Activated CD8-positive, alpha-beta T cell treated with anti-CD3 and anti-CD28 coated beads, Interleukin-2, amount 10 ng/mL, durations not matched to agents 7 days and 5 days (primary cell): ENCODE measurements around the gene CIT. TPM values are rescaled to one million over a fixed set of nuclear protein-coding genes. Genes with fewer than 3 reads are reported as not detected.

ENCODE experiments used
- ATAC-seq: fragments of 150-1000 bp; cut with Tn5 transposase; one replicate; pipeline ENCODE4 v1.10.0; 2021; ENCODE audit warnings: moderate library complexity
- CTCF ChIA-PET: fragments of 350-600 bp; sonication (Branson Sonifier 250); formaldehyde crosslinking; loops from one replicate; lab custom pipeline; 2021; ENCODE audit warnings: antibody characterized with exemption; lab: Charles Lee
- POLR2A ChIA-PET: fragments of 350-600 bp; sonication (Branson Sonifier 250); formaldehyde crosslinking; loops from one replicate; lab custom pipeline; 2021; ENCODE audit warnings: antibody characterized with exemption; lab: Charles Lee
- DNase-seq: peaks from one replicate; pipeline ENCODE4 v3.0.0-alpha.2; 2020
- H3K27ac Mint-ChIP-seq: one replicate; pipeline ENCODE4 v1.8.0; 2021; ENCODE audit warnings: mild to moderate bottlenecking, mixed read lengths
- H3K27me3 Mint-ChIP-seq: one replicate; pipeline ENCODE4 v1.8.0; 2021; ENCODE audit warnings: low read depth, mixed read lengths
- H3K36me3 Mint-ChIP-seq: one replicate; pipeline ENCODE4 v1.8.0; 2021; ENCODE audit warnings: low read depth, mixed read lengths
- H3K4me1 Mint-ChIP-seq: one replicate; pipeline ENCODE4 v1.8.0; 2021; ENCODE audit warnings: low read depth, mixed read lengths
- H3K4me3 Mint-ChIP-seq: one replicate; pipeline ENCODE4 v1.8.0; 2021; ENCODE audit warnings: mild to moderate bottlenecking, mixed read lengths
- H3K9me3 Mint-ChIP-seq: one replicate; pipeline ENCODE4 v1.8.0; 2022; ENCODE audit warnings: mixed read lengths; ENCODE audit not compliant: insufficient read depth
- total RNA-seq, 2 experiments: library from RNA; stranded (reverse); gene quantifications; one replicate each; pipeline ENCODE4 v1.2.3, GENCODE V29; 2021

Gene CIT
- total RNA-seq, 2 experiments from 2014 or later = 111 to 115 TPM

GRCh38 chr12:119758234-119758633, 118.9 kb downstream of the CIT start:
- no peak overlapping the region for H3K4me3 Mint-ChIP-seq
- DNase-seq (no peak), ATAC-seq (no peak)
- H3K27me3 Mint-ChIP-seq = no peaks in the 10 kb centered on the region
- no peaks in the 10 kb centered on the region for H3K9me3 Mint-ChIP-seq
- ChIA-PET POLR2A (no interaction called here), CTCF (no interaction called here)
- H3K27ac Mint-ChIP-seq = no peak overlapping the region
- H3K36me3 Mint-ChIP-seq = peaks cover 81% of the 10 kb centered on the region
- no peaks in the 10 kb centered on the region for H3K4me1 Mint-ChIP-seq

DNA sequence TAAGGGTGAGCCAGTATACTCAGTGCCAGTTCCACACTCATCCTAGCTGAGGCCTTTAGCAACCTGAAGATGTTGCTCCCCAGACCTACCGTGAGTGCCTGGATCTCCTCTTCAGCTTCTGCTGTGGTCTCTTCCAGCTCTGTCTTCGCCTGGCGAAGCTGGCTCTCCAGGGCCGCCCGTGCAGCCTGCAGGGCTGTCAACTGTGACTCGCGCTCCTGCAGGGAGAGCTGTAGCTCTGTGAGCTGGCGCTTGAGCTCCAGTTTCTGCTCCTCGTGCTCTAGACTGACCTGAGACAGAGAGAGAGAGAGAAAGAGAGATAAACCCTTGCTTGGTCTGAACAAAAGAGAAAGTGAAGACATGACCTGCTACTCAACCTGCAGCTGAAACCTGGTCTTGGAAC, 125.2 kb downstream of the CIT start:
- no peak overlapping the region for H3K4me3 Mint-ChIP-seq
- DNase-seq = no peak
- POLR2A ChIA-PET = no interaction called here
- H3K36me3 Mint-ChIP-seq = peaks cover 76% of the 10 kb centered on the region
- H3K27me3 Mint-ChIP-seq = no peaks in the 10 kb centered on the region
- ATAC-seq = no peak
- no peak overlapping the region for H3K27ac Mint-ChIP-seq
- peaks cover 2% of the 10 kb centered on the region for H3K9me3 Mint-ChIP-seq
- H3K4me1 Mint-ChIP-seq = no peaks in the 10 kb centered on the region
- CTCF ChIA-PET = no interaction called here

- Mint-ChIP-seq H3K27ac (no peak overlapping the region), H3K4me1 (no peaks in the 10 kb centered on the region), H3K27me3 (no peaks in the 10 kb centered on the region), H3K36me3 (peaks cover 82% of the 10 kb centered on the region), H3K9me3 (peaks cover 25% of the 10 kb centered on the region), H3K4me3 (no peak overlapping the region)
- ChIA-PET CTCF (interaction anchor here (1.3 kb wide), 1 partner anchor 10 kb away, joined by 5 read pairs; no protein-coding TSS in a partner anchor), POLR2A (no interaction called here)
- ATAC-seq (no peak), DNase-seq (no peak)
Measured at GRCh38 chr12:119749666-119750065, 127.5 kb downstream of the CIT start.

- CTCF ChIA-PET = interaction anchor here (0.6 kb wide), 1 partner anchor 19 kb away, joined by 3 read pairs; no protein-coding TSS in a partner anchor
- Mint-ChIP-seq H3K4me3 (no peak overlapping the region), H3K36me3 (peaks cover 82% of the 10 kb centered on the region)
Measured at GRCh38 chr12:119748497-119748896, 128.6 kb downstream of the CIT start.

GRCh38 chr12:119746169-119746568, 131.0 kb downstream of the CIT start:
- H3K27ac Mint-ChIP-seq = no peak overlapping the region
- peaks cover 86% of the 10 kb centered on the region for H3K36me3 Mint-ChIP-seq
- POLR2A ChIA-PET = no interaction called here
- no peaks in the 10 kb centered on the region for H3K27me3 Mint-ChIP-seq
- no peaks in the 10 kb centered on the region for H3K4me1 Mint-ChIP-seq
- peaks cover 41% of the 10 kb centered on the region for H3K9me3 Mint-ChIP-seq
- DNase-seq = no peak
- ATAC-seq = no peak
- no peak overlapping the region for H3K4me3 Mint-ChIP-seq
- CTCF ChIA-PET = no interaction called here

More at GRCh38 chr12:119748497-119748896, 128.6 kb downstream of the CIT start:
- Mint-ChIP-seq H3K27me3 (no peaks in the 10 kb centered on the region), H3K4me1 (no peaks in the 10 kb centered on the region), H3K9me3 (peaks cover 34% of the 10 kb centered on the region), H3K27ac (no peak overlapping the region)
- POLR2A ChIA-PET = no interaction called here
- no peak for ATAC-seq
- no peak for DNase-seq

- Mint-ChIP-seq H3K9me3 (peaks cover 41% of the 10 kb centered on the region), H3K27me3 (no peaks in the 10 kb centered on the region), H3K27ac (no peak overlapping the region), H3K36me3 (peaks cover 82% of the 10 kb centered on the region), H3K4me3 (no peak overlapping the region), H3K4me1 (no peaks in the 10 kb centered on the region)
- ChIA-PET CTCF (no interaction called here), POLR2A (no interaction called here)
- ATAC-seq = no peak
- no peak for DNase-seq
Measured at GRCh38 chr12:119744900-119745606, 132.1 kb downstream of the CIT start.

DNA sequence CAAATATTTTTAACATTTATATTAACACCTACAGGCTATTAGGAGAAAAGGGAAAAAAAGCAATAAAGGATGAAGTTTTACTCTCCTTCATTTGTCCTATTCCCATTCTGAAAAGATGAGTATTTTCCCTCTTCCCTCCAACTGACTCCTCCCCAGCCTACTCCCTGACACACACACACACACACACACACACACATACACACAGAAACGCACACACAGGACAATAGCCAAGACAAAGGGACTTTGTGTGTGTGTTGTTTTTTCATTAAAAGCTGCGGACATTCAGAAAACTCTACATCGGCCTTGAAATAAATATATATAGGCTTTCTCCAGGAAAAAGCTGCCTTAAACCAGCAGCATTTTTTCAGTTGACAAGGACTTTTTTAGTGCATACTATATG, 134.4 kb downstream of the CIT start:
- ATAC-seq (no peak), DNase-seq (no peak)
- Mint-ChIP-seq H3K27me3 (no peaks in the 10 kb centered on the region), H3K9me3 (peaks cover 41% of the 10 kb centered on the region), H3K27ac (no peak overlapping the region), H3K36me3 (peaks cover 68% of the 10 kb centered on the region), H3K4me1 (no peaks in the 10 kb centered on the region), H3K4me3 (no peak overlapping the region)
- POLR2A ChIA-PET = no interaction called here
- CTCF ChIA-PET = no interaction called here

DNA sequence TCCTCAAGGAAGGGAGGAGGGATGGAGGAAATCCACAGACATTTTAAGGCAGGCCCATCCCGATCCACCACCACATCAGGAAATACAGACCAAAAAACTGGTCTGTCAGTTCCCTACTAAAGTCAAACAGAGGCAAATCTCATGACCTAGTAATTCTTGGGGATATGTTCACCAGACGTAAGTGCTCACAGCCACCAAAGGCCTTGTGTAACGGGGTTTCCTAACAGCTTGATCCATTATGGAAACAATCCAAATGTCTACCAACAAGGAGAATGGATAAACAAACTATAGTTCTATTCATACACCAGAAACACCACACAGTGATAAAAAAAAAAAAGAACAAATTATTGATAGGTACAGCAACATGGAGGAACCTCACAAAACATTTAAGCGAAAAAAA, 136.3 kb downstream of the CIT start:
- no peak overlapping the region for H3K4me3 Mint-ChIP-seq
- no peak for ATAC-seq
- no peak overlapping the region for H3K27ac Mint-ChIP-seq
- POLR2A ChIA-PET = no interaction called here
- peaks cover 28% of the 10 kb centered on the region for H3K9me3 Mint-ChIP-seq
- peaks cover 58% of the 10 kb centered on the region for H3K36me3 Mint-ChIP-seq
- no peaks in the 10 kb centered on the region for H3K4me1 Mint-ChIP-seq
- no peaks in the 10 kb centered on the region for H3K27me3 Mint-ChIP-seq
- CTCF ChIA-PET = no interaction called here
- DNase-seq = no peak

DNA sequence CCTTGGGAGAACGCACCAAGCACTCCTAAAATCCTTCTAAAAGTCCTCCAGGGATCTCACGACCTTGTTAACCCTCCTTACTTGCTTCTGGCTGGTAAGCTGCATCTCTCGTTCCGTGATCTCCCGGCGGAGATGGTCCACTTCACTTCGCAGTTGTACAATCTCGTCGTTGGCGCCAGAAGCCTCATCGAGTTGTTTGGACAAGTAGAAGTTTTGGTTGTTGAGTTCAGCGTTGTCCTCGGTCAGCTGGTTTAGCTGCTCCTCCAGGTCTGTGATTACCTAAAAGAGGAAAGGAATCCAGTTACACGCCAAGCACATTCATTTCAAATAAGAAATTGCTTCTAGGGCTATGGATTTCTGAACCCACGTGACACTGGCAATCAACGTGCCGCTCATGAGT, 142.0 kb downstream of the CIT start:
- ChIA-PET POLR2A (no interaction called here), CTCF (no interaction called here)
- H3K4me3 Mint-ChIP-seq = no peak overlapping the region
- ATAC-seq (no peak), DNase-seq (no peak)
- H3K27me3 Mint-ChIP-seq = no peaks in the 10 kb centered on the region
- no peak overlapping the region for H3K27ac Mint-ChIP-seq
- peaks cover 43% of the 10 kb centered on the region for H3K36me3 Mint-ChIP-seq
- H3K4me1 Mint-ChIP-seq = peaks cover 2% of the 10 kb centered on the region
- no peaks in the 10 kb centered on the region for H3K9me3 Mint-ChIP-seq

GRCh38 chr12:119730381-119730780, 146.7 kb downstream of the CIT start:
- ATAC-seq (no peak), DNase-seq (no peak)
- ChIA-PET POLR2A (no interaction called here), CTCF (no interaction called here)
- H3K27me3 Mint-ChIP-seq = no peaks in the 10 kb centered on the region
- H3K36me3 Mint-ChIP-seq = peaks cover 56% of the 10 kb centered on the region
- no peak overlapping the region for H3K4me3 Mint-ChIP-seq
- peaks cover 2% of the 10 kb centered on the region for H3K4me1 Mint-ChIP-seq
- H3K27ac Mint-ChIP-seq = no peak overlapping the region
- H3K9me3 Mint-ChIP-seq = no peaks in the 10 kb centered on the region

DNA sequence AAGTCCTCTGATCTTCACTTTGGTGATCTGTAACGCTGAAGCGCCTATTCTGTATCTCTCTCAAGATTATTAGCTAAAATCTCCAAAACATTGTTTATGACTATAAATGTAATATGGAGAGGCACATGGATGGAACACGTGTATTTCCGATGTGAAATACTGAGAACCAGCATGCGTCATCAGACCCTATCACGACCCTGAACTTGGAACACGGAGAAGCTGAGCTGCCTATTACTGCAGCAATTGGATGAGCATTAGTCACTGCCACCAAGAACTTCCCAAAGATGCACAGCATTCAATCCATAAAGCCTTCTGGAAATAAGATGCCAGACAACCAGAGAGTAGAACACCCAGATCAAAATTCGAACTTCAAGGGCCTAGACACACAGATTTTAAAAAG, 147.2 kb downstream of the CIT start:
- ATAC-seq (no peak), DNase-seq (no peak)
- Mint-ChIP-seq H3K9me3 (no peaks in the 10 kb centered on the region), H3K4me1 (peaks cover 2% of the 10 kb centered on the region), H3K4me3 (no peak overlapping the region), H3K27me3 (no peaks in the 10 kb centered on the region), H3K27ac (no peak overlapping the region), H3K36me3 (peaks cover 54% of the 10 kb centered on the region)
- ChIA-PET CTCF (no interaction called here), POLR2A (no interaction called here)

DNA sequence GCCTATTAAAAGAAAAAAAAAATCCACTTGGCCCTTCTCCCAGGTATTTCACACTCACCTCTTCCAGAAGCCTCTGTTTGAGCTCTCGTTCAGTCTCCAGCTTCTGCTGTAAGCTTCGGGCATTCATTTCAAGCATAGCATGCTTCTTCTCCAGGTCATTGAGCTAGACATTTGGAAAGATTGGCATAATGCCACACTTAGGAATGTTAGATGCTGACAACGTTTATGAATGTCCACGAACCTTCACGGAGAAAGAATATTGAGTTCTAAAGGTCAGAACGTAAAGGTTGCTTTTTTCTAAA, 148.7 kb downstream of the CIT start:
- ChIA-PET CTCF (no interaction called here), POLR2A (interaction anchor here (0.6 kb wide), 2 partner anchors 200 to 474 kb away, joined by 3 read pairs; no protein-coding TSS in a partner anchor)
- Mint-ChIP-seq H3K27ac (peak overlapping the region; percentile 40), H3K36me3 (peaks cover 45% of the 10 kb centered on the region), H3K9me3 (no peaks in the 10 kb centered on the region), H3K4me3 (no peak overlapping the region), H3K4me1 (peaks cover 2% of the 10 kb centered on the region), H3K27me3 (no peaks in the 10 kb centered on the region)
- ATAC-seq (no peak), DNase-seq (no peak)
